OCI-LY3 (cell line): Measurements from ENCODE around the gene SGPL1.

Source experiments
- H2AFZ ChIP-seq: fragments of 200-600, 300-600 bp; shearing (Covaris generic); 2 replicates; pipeline ENCODE4 v1.6.0; 2014; ENCODE audit warnings: antibody characterized with exemption, low read depth, low read length
- H3K27ac ChIP-seq: fragments of 200-600, 300-600 bp; sonication (generic); 2 replicates; pipeline ENCODE4 v1.5.1; 2014; ENCODE audit warnings: mild to moderate bottlenecking, low read length, moderate library complexity, mixed read lengths
- H3K27me3 ChIP-seq: fragments of 200-600, 300-600 bp; sonication (generic); 2 replicates; pipeline ENCODE4 v1.6.1; 2014; ENCODE audit warnings: low read depth, low read length, mixed read lengths
- H3K36me3 ChIP-seq: fragments of 200-600, 300-600 bp; sonication (generic); replicated peaks from 2 replicates; pipeline ENCODE3; 2014; ENCODE audit warnings: low read depth, low read length, mixed read lengths
- H3K4me1 ChIP-seq: fragments of 300-600, 200-600 bp; sonication (generic); 2 replicates; pipeline ENCODE4 v1.6.1; 2014; ENCODE audit warnings: low read length, mixed read lengths
- H3K4me2 ChIP-seq: fragments of 200-600, 300-600 bp; sonication (generic); 2 replicates; pipeline ENCODE4 v1.6.1; 2014; ENCODE audit warnings: low read length, mixed read lengths
- H3K4me3 ChIP-seq: fragments of 300-600, 200-600 bp; sonication (generic); 2 replicates; pipeline ENCODE4 v1.5.1; 2014; ENCODE audit warnings: antibody characterized with exemption, mild to moderate bottlenecking, low read length, moderate library complexity
- H3K79me2 ChIP-seq: fragments of 300-600, 200-600 bp; shearing (Covaris generic); 2 replicates; pipeline ENCODE4 v1.6.1; 2014; ENCODE audit warnings: mild to moderate bottlenecking, low read length, mixed read lengths
- H3K9ac ChIP-seq: fragments of 300-600, 200-600 bp; shearing (Covaris generic); 2 replicates; pipeline ENCODE4 v1.6.0; 2014; ENCODE audit warnings: mild to moderate bottlenecking, low read length, moderate library complexity
- H3K9me3 ChIP-seq: fragments of 200-600, 300-600 bp; shearing (Covaris generic); 2 replicates; pipeline ENCODE4 v1.6.1; 2014; ENCODE audit warnings: low read length, mixed read lengths; ENCODE audit not compliant: insufficient read depth
- H4K20me1 ChIP-seq: fragments of 200-600, 300-600 bp; sonication (generic); 2 replicates; pipeline ENCODE4 v1.6.1; 2016; ENCODE audit warnings: low read length, mixed read lengths; ENCODE audit not compliant: insufficient read depth
- EZH2phosphoT487 ChIP-seq: fragments of 200-600 bp; shearing (Covaris generic); IDR thresholded peaks from 2 replicates; pipeline ENCODE4 v1.6.1; 2018; ENCODE audit warnings: antibody characterized with exemption, mixed run types, low read depth
- TF ChIP-seq, protein P1 (sequence below): fragments of 200-600, 300-600 bp; sonication (generic); IDR thresholded peaks from 2 replicates; pipeline ENCODE4 v1.5.1; 2014; ENCODE audit warnings: antibody characterized with exemption, low read length, low read depth

SGPL1 gene

DNA sequence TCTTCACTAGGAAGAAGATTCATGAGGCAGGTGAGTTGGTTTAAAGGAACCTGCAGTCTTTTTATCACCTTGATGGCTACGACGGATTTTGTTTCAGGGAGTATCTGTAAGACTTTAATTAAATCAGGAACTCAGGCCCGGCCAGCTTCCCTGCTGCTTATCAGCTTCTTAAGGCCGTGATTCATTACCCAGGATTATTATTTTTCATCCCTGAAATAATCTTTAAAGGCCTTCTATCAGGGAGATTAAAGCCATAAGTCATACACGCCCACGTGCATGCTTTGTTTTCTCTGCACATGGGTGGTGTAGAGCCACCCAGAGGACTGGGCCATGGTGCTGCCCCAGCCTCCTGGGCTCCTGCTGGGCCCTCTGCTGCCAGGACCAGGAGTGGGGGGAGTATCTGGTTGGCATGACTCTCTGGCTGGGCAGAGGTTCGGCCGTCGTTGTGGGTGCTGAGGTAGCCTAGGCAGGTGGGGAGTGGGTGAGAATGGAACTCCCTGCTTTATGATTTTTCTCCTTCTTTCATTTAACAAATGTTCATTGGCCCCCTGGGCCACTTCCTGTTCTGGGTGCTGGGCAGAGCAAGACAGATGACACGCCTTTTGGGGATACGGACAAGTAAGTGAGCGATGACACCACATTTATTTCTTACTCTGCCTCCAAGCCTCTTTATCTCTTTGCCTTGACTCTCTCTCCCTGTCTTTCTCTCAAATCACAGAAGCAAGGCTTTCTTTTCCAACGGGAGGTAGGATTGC, 111.6 kb downstream of the SGPL1 start:
- TF ChIP-seq, protein P1, sequence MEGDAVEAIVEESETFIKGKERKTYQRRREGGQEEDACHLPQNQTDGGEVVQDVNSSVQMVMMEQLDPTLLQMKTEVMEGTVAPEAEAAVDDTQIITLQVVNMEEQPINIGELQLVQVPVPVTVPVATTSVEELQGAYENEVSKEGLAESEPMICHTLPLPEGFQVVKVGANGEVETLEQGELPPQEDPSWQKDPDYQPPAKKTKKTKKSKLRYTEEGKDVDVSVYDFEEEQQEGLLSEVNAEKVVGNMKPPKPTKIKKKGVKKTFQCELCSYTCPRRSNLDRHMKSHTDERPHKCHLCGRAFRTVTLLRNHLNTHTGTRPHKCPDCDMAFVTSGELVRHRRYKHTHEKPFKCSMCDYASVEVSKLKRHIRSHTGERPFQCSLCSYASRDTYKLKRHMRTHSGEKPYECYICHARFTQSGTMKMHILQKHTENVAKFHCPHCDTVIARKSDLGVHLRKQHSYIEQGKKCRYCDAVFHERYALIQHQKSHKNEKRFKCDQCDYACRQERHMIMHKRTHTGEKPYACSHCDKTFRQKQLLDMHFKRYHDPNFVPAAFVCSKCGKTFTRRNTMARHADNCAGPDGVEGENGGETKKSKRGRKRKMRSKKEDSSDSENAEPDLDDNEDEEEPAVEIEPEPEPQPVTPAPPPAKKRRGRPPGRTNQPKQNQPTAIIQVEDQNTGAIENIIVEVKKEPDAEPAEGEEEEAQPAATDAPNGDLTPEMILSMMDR = no peak
- TF ChIP-seq EZH2phosphoT487 = no peak
- H3K9ac ChIP-seq = no peak overlapping the region
- no peaks in the 10 kb centered on the region for H3K4me1 ChIP-seq
- no peaks in the 10 kb centered on the region for H3K36me3 ChIP-seq
- H3K27me3 ChIP-seq = no peaks in the 10 kb centered on the region
- H3K79me2 ChIP-seq = no peaks in the 10 kb centered on the region
- no peaks in the 10 kb centered on the region for H3K9me3 ChIP-seq
- H3K4me2 ChIP-seq = no peak overlapping the region
- H2AFZ ChIP-seq = no peak overlapping the region
- no peak overlapping the region for H3K27ac ChIP-seq
- H4K20me1 ChIP-seq = no peaks in the 10 kb centered on the region
- no peak overlapping the region for H3K4me3 ChIP-seq

DNA sequence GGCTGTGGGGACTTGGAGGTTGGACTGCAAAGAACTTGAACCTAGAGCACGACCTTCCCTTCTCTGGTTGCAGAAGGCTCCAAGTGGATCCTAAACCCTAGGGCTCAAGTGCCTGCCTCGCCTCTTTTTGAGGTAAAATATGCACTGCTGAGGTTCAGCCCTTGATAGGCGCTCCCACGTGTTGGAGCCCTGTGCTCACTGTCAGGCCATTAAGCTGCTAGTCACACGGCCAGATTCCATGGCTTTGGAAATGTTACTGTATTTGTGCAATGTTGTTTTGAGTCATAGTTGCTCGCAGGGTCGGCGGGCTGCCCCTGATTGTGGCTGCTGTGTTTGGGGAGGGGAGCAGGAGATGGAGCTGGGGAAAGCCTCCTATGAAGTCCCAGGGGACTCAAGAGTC, 112.4 kb downstream of the SGPL1 start:
- no peak overlapping the region for H3K4me3 ChIP-seq
- H2AFZ ChIP-seq = no peak overlapping the region
- no peak overlapping the region for H3K4me2 ChIP-seq
- H3K79me2 ChIP-seq = no peaks in the 10 kb centered on the region
- TF ChIP-seq, protein P1 = no peak
- TF ChIP-seq EZH2phosphoT487 = no peak
- H3K4me1 ChIP-seq = no peaks in the 10 kb centered on the region
- no peaks in the 10 kb centered on the region for H3K9me3 ChIP-seq
- H3K27ac ChIP-seq = no peak overlapping the region
- H3K9ac ChIP-seq = no peak overlapping the region
- no peaks in the 10 kb centered on the region for H4K20me1 ChIP-seq
- no peaks in the 10 kb centered on the region for H3K36me3 ChIP-seq
- no peaks in the 10 kb centered on the region for H3K27me3 ChIP-seq

DNA sequence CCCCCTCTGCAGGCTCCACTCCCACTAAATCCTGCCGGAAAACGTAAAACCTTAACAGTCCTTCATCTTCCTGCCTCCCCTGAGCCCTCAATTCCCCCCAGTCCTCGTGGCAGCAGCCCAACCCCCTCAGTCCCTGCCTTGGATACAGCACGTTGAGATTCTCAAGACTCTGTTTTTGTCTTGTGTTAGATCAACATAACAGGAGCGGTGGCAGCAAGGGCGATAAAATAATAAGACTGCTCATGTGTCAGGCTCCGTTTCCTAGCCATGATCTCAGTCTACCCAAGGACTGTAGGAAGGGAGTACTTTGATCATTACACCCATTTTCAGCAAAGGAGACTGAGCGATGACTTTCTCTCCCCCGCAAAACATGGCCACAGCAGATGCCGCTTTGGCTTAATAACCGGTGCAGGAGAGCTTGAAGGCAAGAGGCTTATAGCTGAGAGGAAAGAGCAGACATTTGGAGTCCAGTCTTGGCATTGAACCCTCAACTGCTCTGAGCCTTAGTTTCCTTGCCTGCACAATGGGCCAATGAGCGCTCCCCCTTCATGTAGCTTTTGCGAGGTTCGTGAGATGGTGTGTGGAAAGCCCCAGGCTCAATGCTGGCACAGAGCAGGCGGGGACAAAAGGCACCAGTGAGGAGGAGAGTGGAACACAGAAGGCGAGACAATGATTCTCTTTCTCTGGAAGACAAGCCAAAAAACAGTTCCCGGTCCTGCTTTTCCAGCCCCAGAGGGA, 114.7 kb downstream of the SGPL1 start:
- no peak overlapping the region for H3K4me2 ChIP-seq
- no peaks in the 10 kb centered on the region for H3K4me1 ChIP-seq
- no peaks in the 10 kb centered on the region for H3K79me2 ChIP-seq
- no peak overlapping the region for H3K4me3 ChIP-seq
- H3K9me3 ChIP-seq = no peaks in the 10 kb centered on the region
- H3K27me3 ChIP-seq = no peaks in the 10 kb centered on the region
- TF ChIP-seq EZH2phosphoT487 = no peak
- TF ChIP-seq, protein P1 = no peak
- H3K36me3 ChIP-seq = no peaks in the 10 kb centered on the region
- H3K27ac ChIP-seq = no peak overlapping the region
- H4K20me1 ChIP-seq = no peaks in the 10 kb centered on the region
- H3K9ac ChIP-seq = no peak overlapping the region
- H2AFZ ChIP-seq = no peak overlapping the region
